WTC11 (cell line): ENCODE results near the gene SPSB4. TPM values are rescaled to one million over a fixed set of nuclear protein-coding genes. Genes with fewer than 3 reads are reported as not detected.

ENCODE experiments used
- ATAC-seq: fragments of 200-7000 bp; cut with Tn5 transposase; 2 replicates; pipeline ENCODE4 v1.10.0; 2021; ENCODE audit warnings: mild to moderate bottlenecking, moderate library complexity
- CTCF ChIA-PET: fragments of 300-600 bp; sonication (Branson Sonifier 250); formaldehyde crosslinking; loops from one replicate; lab custom pipeline; 2021; ENCODE audit warnings: antibody characterized with exemption; lab: Charles Lee
- POLR2A ChIA-PET: fragments of 350-600 bp; sonication (Branson Sonifier 250); formaldehyde crosslinking; loops from one replicate; lab custom pipeline; 2021; ENCODE audit warnings: antibody characterized with exemption; lab: Charles Lee
- DNase-seq: peaks from one replicate; pipeline ENCODE4 v3.0.0; 2021; ENCODE audit warnings: low spot score
- H3K27ac Mint-ChIP-seq: 2 replicates; pipeline ENCODE4 v1.8.0; 2021; ENCODE audit warnings: mixed read lengths
- H3K27me3 Mint-ChIP-seq: 2 replicates; pipeline ENCODE4 v1.8.0; 2021; ENCODE audit warnings: low read depth, mild to moderate bottlenecking, moderate library complexity, mixed read lengths
- H3K36me3 Mint-ChIP-seq: 2 replicates; pipeline ENCODE4 v1.8.0; 2021; ENCODE audit warnings: mixed read lengths
- H3K4me1 Mint-ChIP-seq: 2 replicates; pipeline ENCODE4 v1.8.0; 2022; ENCODE audit warnings: mixed read lengths
- H3K4me3 Mint-ChIP-seq: 2 replicates; pipeline ENCODE4 v1.8.0; 2021; ENCODE audit warnings: mild to moderate bottlenecking, moderate library complexity, mixed read lengths
- H3K9me3 Mint-ChIP-seq: 2 replicates; pipeline ENCODE4 v1.8.0; 2021; ENCODE audit warnings: mixed read lengths
- E2F5 ChIP-seq: sonication (generic); formaldehyde crosslinking; IDR thresholded peaks from 2 replicates; pipeline ENCODE4 v1.8.1; 2022; ENCODE audit warnings: mild to moderate bottlenecking, moderate library complexity, missing genetic modification reagents
- FOXP4 ChIP-seq: sonication (generic); formaldehyde crosslinking; IDR thresholded peaks from 2 replicates; pipeline ENCODE4 v1.8.0; 2022; ENCODE audit warnings: mild to moderate bottlenecking, missing genetic modification reagents
- NR3C1 ChIP-seq: sonication (generic); formaldehyde crosslinking; conservative IDR thresholded peaks from 2 replicates; pipeline ENCODE4 v1.8.1; 2023; ENCODE audit warnings: low read depth, mild to moderate bottlenecking, missing genetic modification reagents
- RELA ChIP-seq: sonication (generic); formaldehyde crosslinking; IDR thresholded peaks from 2 replicates; pipeline ENCODE4 v1.8.1; 2022; ENCODE audit warnings: missing genetic modification reagents, mild to moderate bottlenecking, borderline replicate concordance
- total RNA-seq: library from RNA; stranded (reverse); gene quantifications from 3 replicates; pipeline ENCODE4 v1.2.3, GENCODE V29; 2021

Gene SPSB4
- total RNA-seq, 1 experiment from 2014 or later: 19.7 TPM

GRCh38 chr3:141193066-141193830 lies 142.1 kb downstream of the SPSB4 start:
- no peak for ATAC-seq
- H3K4me3 Mint-ChIP-seq: no peak overlapping the region
- no peak overlapping the region for H3K27ac Mint-ChIP-seq
- no peaks in the 10 kb centered on the region for H3K9me3 Mint-ChIP-seq
- ChIA-PET CTCF (interaction anchor here (0.6 to 3.4 kb wide), 7 partner anchors 35 to 271 kb away, joined by 3 to 32 read pairs (median 4); partner anchors contain the start of genes PXYLP1 and SPSB4), POLR2A (no interaction called here)
- TF ChIP-seq NR3C1 (CRISPR knock-in tag) (no peak), E2F5 (CRISPR knock-in tag) (no peak), FOXP4 (CRISPR knock-in tag) (no peak), RELA (no peak)
- TF ChIP-seq, all 79 proteins: peak for 0
- H3K4me1 Mint-ChIP-seq: no peaks in the 10 kb centered on the region
- H3K27me3 Mint-ChIP-seq: peaks cover 22% of the 10 kb centered on the region
- DNase-seq: no peak
- no peaks in the 10 kb centered on the region for H3K36me3 Mint-ChIP-seq

Other genes with a start within 250 kb of the SPSB4 start
- gene SLC25A36, start 109.5 kb upstream of the SPSB4 start, total RNA-seq: 78.4 to 83.6 TPM (median 83.0 TPM) in 3 replicates
- 16.9 to 20.1 TPM (median 19.7 TPM) in 3 replicates for gene PXYLP1, start 180.5 kb downstream of the SPSB4 start, total RNA-seq